Stimulated activated naive CD8-positive, alpha-beta T cell treated with anti-CD3 and anti-CD28 coated beads, Interleukin-15, amount 100 ng/mL, for 72 hours (primary cell): ENCODE results near the gene FBXO9.
A peak's percentile ranks its signal among the peaks of the same experiment; 100 is the strongest.

Experiments
- ATAC-seq: fragments of 150-1000 bp; cut with Tn5 transposase; 2 replicates; pipeline ENCODE4 v1.10.0; 2021; ENCODE audit warnings: mild to moderate bottlenecking, moderate library complexity
- DNase-seq, 2 donors: peaks; one replicate each; pipeline ENCODE4 v3.0.0; 2021 to 2022
- H3K27ac Mint-ChIP-seq, 2 donors: one replicate each; pipeline ENCODE4 v1.8.0; 2022; ENCODE audit warnings: mild to moderate bottlenecking in 2 of 2, mixed read lengths in 2 of 2, moderate library complexity in 2 of 2
- H3K27me3 Mint-ChIP-seq: one replicate; pipeline ENCODE4 v1.8.0; 2022; ENCODE audit warnings: mixed read lengths
- H3K4me1 Mint-ChIP-seq: one replicate; pipeline ENCODE4 v1.8.0; 2022; ENCODE audit warnings: mild to moderate bottlenecking, mixed read lengths
- H3K4me3 Mint-ChIP-seq, 2 donors: one replicate each; pipeline ENCODE4 v1.8.0; 2022; ENCODE audit warnings: mild to moderate bottlenecking in 2 of 2, mixed read lengths in 2 of 2, moderate library complexity in 1 of 2
- H3K9me3 Mint-ChIP-seq, 2 donors: one replicate each; pipeline ENCODE4 v1.8.0; 2022; ENCODE audit warnings: mixed read lengths in 2 of 2

The FBXO9 gene

GRCh38 chr6:53103993-53104675, 38.9 kb downstream of the FBXO9 start:
- no peak for ATAC-seq
- DNase-seq: no peak
- H3K4me3 Mint-ChIP-seq: no peak overlapping the region
- no peak overlapping the region for H3K27ac Mint-ChIP-seq
- H3K27me3 Mint-ChIP-seq: no peaks in the 10 kb centered on the region
- no peaks in the 10 kb centered on the region for H3K4me1 Mint-ChIP-seq
- no peaks in the 10 kb centered on the region for H3K9me3 Mint-ChIP-seq

GRCh38 chr6:53104916-53105315, 39.7 kb downstream of the FBXO9 start:
- DNase-seq: no peak
- no peak for ATAC-seq
- H3K27me3 Mint-ChIP-seq: no peaks in the 10 kb centered on the region
- H3K27ac Mint-ChIP-seq: no peak overlapping the region
- no peaks in the 10 kb centered on the region for H3K9me3 Mint-ChIP-seq
- H3K4me3 Mint-ChIP-seq: no peak overlapping the region
- H3K4me1 Mint-ChIP-seq: no peaks in the 10 kb centered on the region

DNA sequence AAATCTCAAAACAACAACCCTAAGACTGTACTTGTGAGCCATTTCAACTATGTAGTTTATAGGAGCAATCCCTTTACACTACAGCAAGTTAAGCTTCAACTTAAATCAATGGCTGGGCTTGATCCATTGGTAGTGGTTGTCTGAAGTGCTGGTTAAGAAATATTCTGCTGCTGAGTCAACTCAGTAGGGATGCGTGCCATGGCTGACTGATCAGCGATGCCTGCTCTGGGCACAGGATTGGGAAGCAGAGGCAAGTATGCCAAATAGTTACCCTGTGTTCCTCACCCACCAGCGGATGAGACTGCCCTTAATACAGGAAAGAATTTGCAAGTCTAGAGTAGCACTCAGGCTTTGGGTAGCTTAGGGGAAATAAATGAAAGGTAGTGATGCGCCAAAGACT, 41.9 kb downstream of the FBXO9 start:
- no peaks in the 10 kb centered on the region for H3K27me3 Mint-ChIP-seq
- no peaks in the 10 kb centered on the region for H3K4me1 Mint-ChIP-seq
- DNase-seq (no peak), ATAC-seq (no peak)
- H3K4me3 Mint-ChIP-seq: no peak overlapping the region
- H3K27ac Mint-ChIP-seq: no peak overlapping the region
- no peaks in the 10 kb centered on the region for H3K9me3 Mint-ChIP-seq

- no peaks in the 10 kb centered on the region for H3K9me3 Mint-ChIP-seq
- DNase-seq: no peak
Observed at GRCh38 chr6:53109612-53110011, 44.4 kb downstream of the FBXO9 start.

GRCh38 chr6:53111865-53112264, 46.7 kb downstream of the FBXO9 start:
- DNase-seq: no peak
- Mint-ChIP-seq H3K4me1 (peaks cover 10% of the 10 kb centered on the region), H3K27ac (no peak overlapping the region), H3K9me3 (peaks cover 0 to 8% of the 10 kb centered on the region in 2 donors), H3K27me3 (no peaks in the 10 kb centered on the region), H3K4me3 (no peak overlapping the region)
- ATAC-seq: no peak

More at GRCh38 chr6:53109612-53110011, 44.4 kb downstream of the FBXO9 start:
- Mint-ChIP-seq H3K27me3 (no peaks in the 10 kb centered on the region), H3K4me3 (no peak overlapping the region), H3K27ac (no peak overlapping the region), H3K4me1 (peaks cover 10% of the 10 kb centered on the region)
- peak; percentile 64 for ATAC-seq

DNA sequence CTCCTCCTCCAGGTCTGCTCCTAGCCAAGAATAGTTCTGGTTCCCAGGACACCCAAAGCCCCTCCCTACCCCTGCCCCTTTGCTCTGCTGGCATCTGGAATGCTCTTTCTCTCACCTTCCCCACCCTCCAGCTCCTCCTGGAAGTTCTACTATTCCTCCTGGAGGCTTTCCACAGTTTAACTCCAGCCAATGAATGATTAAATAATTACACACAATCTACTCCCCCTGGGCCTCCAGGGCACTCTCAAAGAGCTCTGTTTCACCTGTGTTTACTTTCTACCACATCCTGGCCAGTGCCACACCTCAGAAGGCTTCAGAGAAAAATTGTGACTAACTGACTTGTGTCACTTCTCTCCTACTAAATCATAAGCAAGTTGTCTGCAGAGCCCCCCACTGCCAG, 47.2 kb downstream of the FBXO9 start:
- peak; percentile 71 for ATAC-seq
- H3K27ac Mint-ChIP-seq: no peak overlapping the region

DNA sequence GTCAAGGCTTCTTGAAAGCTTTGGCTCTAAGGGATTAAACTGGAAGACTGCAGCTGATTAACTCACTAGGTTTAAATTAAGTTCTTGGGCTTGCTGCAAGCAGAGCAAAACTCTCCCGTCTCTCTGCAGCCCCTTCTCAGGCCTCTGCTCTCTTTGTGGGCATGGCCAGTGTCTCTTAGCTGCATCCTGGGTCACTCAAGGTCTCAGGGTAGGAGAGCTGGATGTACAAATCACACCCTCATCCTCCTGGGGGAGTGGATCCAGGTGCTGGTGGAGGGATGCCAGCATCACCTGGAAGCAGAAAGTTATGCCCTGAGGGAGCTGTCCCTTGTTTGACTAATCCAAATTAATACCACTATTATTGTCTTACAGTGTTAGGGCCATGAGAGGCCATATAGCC, 47.7 kb downstream of the FBXO9 start:
- H3K27me3 Mint-ChIP-seq: no peaks in the 10 kb centered on the region
- no peak overlapping the region for H3K27ac Mint-ChIP-seq
- H3K4me3 Mint-ChIP-seq: no peak overlapping the region
- H3K4me1 Mint-ChIP-seq: peaks cover 10% of the 10 kb centered on the region
- peaks cover 0 to 8% of the 10 kb centered on the region in 2 donors for H3K9me3 Mint-ChIP-seq
- DNase-seq: no peak
- ATAC-seq: no peak

More for the DNA sequence above, 47.2 kb downstream of the FBXO9 start:
- Mint-ChIP-seq H3K27me3 (no peaks in the 10 kb centered on the region), H3K4me1 (peaks cover 10% of the 10 kb centered on the region), H3K9me3 (peaks cover 0 to 8% of the 10 kb centered on the region in 2 donors), H3K4me3 (no peak overlapping the region)
- DNase-seq: no peak

DNA sequence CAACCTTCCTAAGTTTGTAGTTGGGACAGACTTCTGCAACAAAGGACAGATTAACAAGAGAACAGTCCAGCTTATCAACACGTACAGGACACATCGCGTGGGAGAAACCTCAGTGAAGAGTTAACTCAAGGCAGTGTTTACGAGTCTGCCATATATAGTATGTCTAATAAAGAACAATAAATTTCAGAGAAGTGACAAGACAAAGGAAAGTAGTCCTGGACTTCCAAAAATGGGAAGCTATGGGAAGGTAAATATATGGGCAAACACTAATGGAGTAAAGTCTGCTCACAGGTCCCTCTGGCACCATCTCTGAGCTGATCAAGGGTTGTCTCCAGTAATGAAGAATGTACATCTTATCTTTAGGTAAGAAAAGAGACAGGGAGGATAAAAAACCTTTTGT, 48.5 kb downstream of the FBXO9 start:
- Mint-ChIP-seq H3K27me3 (no peaks in the 10 kb centered on the region), H3K4me3 (no peak overlapping the region), H3K9me3 (peaks cover 0 to 8% of the 10 kb centered on the region in 2 donors), H3K4me1 (peaks cover 10% of the 10 kb centered on the region), H3K27ac (no peak overlapping the region)
- ATAC-seq: no peak
- DNase-seq: no peak

- ATAC-seq (no peak), DNase-seq (no peak)
- Mint-ChIP-seq H3K4me3 (no peak overlapping the region), H3K27ac (no peak overlapping the region), H3K9me3 (peaks cover 0 to 8% of the 10 kb centered on the region in 2 donors), H3K27me3 (no peaks in the 10 kb centered on the region), H3K4me1 (peaks cover 10% of the 10 kb centered on the region)
Observed at GRCh38 chr6:53115113-53115512, 49.9 kb downstream of the FBXO9 start.

DNA sequence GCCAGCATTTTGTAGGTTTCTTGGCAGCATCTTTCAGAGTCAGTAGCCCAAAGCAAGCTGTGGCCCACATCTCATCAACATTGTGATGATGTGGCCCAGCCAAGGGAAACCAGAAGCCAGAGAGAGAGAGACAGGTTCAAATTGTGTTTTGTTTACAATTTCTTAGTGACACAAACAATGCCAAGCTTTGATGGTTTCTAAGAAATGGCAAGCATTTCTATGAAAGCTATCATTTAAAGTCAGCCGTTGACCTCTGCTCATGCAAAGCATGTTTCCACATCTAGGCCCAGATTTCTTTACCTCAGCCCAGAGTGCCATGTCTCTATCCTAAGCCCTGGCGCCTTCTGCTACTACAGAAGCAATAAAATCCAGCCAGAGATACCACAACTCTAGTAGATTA, 50.5 kb downstream of the FBXO9 start:
- no peak overlapping the region for H3K27ac Mint-ChIP-seq
- ATAC-seq: no peak

DNA sequence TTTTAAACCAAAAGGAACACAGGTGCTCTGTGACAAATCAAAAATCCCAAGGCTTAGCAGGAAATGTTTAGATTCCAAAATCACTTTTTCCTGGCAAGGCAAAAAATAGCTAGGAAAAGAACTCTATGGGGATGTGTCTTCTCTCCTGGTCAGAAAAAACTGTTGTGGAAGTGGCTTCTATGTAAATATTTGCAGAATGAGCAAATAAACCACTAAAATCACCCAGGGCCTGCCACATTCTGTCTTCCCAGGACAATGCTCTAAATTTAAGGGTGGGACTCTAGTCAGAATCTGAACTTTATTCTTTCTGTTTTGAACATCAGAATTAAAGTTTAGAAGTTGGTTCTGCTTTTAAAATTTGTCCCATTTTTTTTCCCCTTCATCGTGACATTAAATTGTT, 54.1 kb downstream of the FBXO9 start:
- DNase-seq (no peak), ATAC-seq (no peak)
- peaks cover 0 to 8% of the 10 kb centered on the region in 2 donors for H3K9me3 Mint-ChIP-seq
- no peak overlapping the region for H3K27ac Mint-ChIP-seq
- H3K4me1 Mint-ChIP-seq: no peaks in the 10 kb centered on the region
- H3K4me3 Mint-ChIP-seq: no peak overlapping the region
- no peaks in the 10 kb centered on the region for H3K27me3 Mint-ChIP-seq

More for the DNA sequence above, 50.5 kb downstream of the FBXO9 start:
- H3K27me3 Mint-ChIP-seq: no peaks in the 10 kb centered on the region
- peaks cover 0 to 8% of the 10 kb centered on the region in 2 donors for H3K9me3 Mint-ChIP-seq
- H3K4me3 Mint-ChIP-seq: no peak overlapping the region
- DNase-seq: no peak
- H3K4me1 Mint-ChIP-seq: peaks cover 10% of the 10 kb centered on the region

GRCh38 chr6:53119772-53120409, 54.7 kb downstream of the FBXO9 start:
- H3K4me1 Mint-ChIP-seq: no peaks in the 10 kb centered on the region
- no peak for DNase-seq
- no peaks in the 10 kb centered on the region for H3K27me3 Mint-ChIP-seq
- no peak for ATAC-seq
- H3K9me3 Mint-ChIP-seq: peaks cover 0 to 8% of the 10 kb centered on the region in 2 donors
- H3K27ac Mint-ChIP-seq: peak overlapping the region in 1 of 2 donors; percentile 6
- no peak overlapping the region for H3K4me3 Mint-ChIP-seq

DNA sequence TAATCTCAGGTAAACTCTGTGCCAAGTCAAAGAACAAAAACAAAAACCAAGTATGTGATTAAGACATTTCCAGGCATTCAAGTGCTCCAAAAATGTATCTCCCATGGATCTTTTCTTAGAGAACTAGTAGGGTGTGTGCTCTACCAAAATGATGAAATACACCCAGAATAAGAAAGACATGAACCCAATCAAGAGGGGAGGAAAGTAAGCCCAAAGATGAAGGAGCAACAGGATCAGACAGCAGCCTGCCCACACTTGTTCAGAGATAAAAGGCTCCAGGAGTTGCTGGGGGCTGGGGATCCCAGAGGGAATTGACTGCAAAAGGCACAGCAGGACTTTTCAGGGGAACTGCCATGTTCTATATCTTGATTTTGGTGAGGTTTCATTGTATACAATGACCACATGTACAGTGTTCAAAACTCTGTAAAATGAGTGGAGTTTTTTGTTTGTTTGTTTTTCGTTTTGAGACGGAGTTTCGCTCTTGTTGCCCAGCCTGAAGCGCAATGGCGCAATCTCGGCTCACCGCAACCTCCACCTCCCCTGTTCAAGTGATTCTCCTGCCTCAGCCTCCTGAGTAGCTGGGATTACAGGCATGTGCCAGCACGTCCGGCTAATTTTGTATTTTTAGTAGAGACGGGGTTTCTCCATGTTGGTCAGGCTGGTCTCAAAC, 59.1 kb downstream of the FBXO9 start:
- no peaks in the 10 kb centered on the region for H3K9me3 Mint-ChIP-seq
- H3K27ac Mint-ChIP-seq: no peak overlapping the region
- no peak for ATAC-seq
- no peaks in the 10 kb centered on the region for H3K4me1 Mint-ChIP-seq
- H3K27me3 Mint-ChIP-seq: peaks cover 20% of the 10 kb centered on the region
- DNase-seq: no peak
- H3K4me3 Mint-ChIP-seq: no peak overlapping the region

GRCh38 chr6:53125276-53125675, 60.1 kb downstream of the FBXO9 start:
- Mint-ChIP-seq H3K9me3 (no peaks in the 10 kb centered on the region), H3K27me3 (peaks cover 28% of the 10 kb centered on the region), H3K4me1 (no peaks in the 10 kb centered on the region), H3K4me3 (no peak overlapping the region), H3K27ac (no peak overlapping the region)
- ATAC-seq: no peak
- no peak for DNase-seq

- Mint-ChIP-seq H3K27me3 (peaks cover 35% of the 10 kb centered on the region), H3K4me1 (no peaks in the 10 kb centered on the region), H3K4me3 (no peak overlapping the region), H3K9me3 (no peaks in the 10 kb centered on the region), H3K27ac (no peak overlapping the region)
- ATAC-seq: no peak
- no peak for DNase-seq
Observed at GRCh38 chr6:53128842-53129241, 63.6 kb downstream of the FBXO9 start.

DNA sequence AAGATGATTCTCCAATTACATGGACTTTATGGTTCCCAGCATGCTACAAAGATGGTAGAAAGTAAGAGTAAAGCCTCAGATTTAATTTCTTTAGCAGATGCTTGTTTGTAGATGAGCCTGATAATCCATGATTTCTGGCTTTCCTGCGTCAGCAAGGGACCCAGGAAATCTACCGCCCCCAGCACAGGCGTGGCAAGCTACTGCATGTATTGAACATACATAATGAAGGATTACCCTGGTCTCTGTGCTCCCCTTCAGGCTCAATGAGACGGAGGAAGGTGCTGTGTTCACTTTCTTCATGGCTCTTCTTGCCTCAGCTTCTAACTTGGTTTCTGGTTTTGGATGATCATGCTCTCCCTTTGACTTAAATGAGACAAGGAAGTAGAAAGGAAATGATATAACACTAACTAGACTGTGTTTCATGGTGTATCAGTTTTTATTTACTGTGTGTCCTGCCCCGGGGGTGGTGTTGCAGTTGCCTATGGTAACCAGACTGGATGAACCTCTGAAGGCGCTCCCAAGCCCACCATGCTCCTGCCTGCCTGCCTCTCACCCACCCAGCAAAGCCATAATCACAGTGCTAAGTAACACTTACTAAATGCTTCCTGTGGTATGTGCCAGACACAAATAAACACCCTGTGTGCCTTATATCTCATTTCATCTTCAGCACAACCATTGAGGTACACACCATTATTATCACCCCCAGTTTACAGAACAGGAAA, 65.5 kb downstream of the FBXO9 start:
- H3K27me3 Mint-ChIP-seq: peaks cover 35% of the 10 kb centered on the region
- no peak overlapping the region for H3K27ac Mint-ChIP-seq
- no peak for ATAC-seq
- H3K4me1 Mint-ChIP-seq: no peaks in the 10 kb centered on the region
- H3K4me3 Mint-ChIP-seq: no peak overlapping the region
- DNase-seq: no peak
- H3K9me3 Mint-ChIP-seq: no peaks in the 10 kb centered on the region
